Breast epithelium (tissue), 4 donors: ENCODE data around the gene ALDH1A1. TPM values are rescaled to one million over a fixed set of nuclear protein-coding genes. Genes with fewer than 3 reads are reported as not detected.

Source experiments
- DNase-seq, 2 donors: peaks; one replicate each; pipeline ENCODE4 v3.0.0-alpha.2; 2019; ENCODE audit warnings: low spot score in 2 of 2
- H3K27ac ChIP-seq, 2 donors: fragments of 200-600 bp; sonication (generic) in 1 of 2; one replicate each; pipeline ENCODE4 v1.5.1; 2016 to 2019; ENCODE audit warnings: mild to moderate bottlenecking in 1 of 2
- H3K27me3 ChIP-seq, 2 donors: fragments of 200-600 bp; sonication (generic) in 1 of 2; one replicate each; pipeline versions ENCODE4 v1.5.1 to v1.6.0; 2017 to 2019; ENCODE audit warnings: control low read depth in 1 of 2, mild to moderate bottlenecking in 1 of 2
- H3K36me3 ChIP-seq: fragments of 200-600 bp; one replicate; pipeline ENCODE4 v1.5.1; 2019
- H3K4me1 ChIP-seq, 2 donors: fragments of 200-600 bp; sonication (generic); one replicate each; pipeline ENCODE4 v1.5.1; 2016 to 2019; ENCODE audit warnings: control low read depth in 1 of 2
- H3K4me3 ChIP-seq, 3 donors: fragments of 200-600 bp; sonication (generic); 1 replicate in 2 of 3; 2 replicates in 1 of 3; pipeline ENCODE4 v1.5.1; 2016 to 2019; ENCODE audit warnings: mild to moderate bottlenecking in 3 of 3, moderate library complexity in 2 of 3
- H3K9me3 ChIP-seq, 2 donors: fragments of 200-600 bp; sonication (generic) in 1 of 2; one replicate each; pipeline ENCODE4 v1.5.1; 2016 to 2019; ENCODE audit warnings: control low read depth in 1 of 2
- POLR2A ChIP-seq: fragments of 450-650 bp; IDR thresholded peaks from one replicate; pipeline ENCODE4 v1.6.1; 2016; ENCODE audit warnings: antibody characterized with exemption, mild to moderate bottlenecking, moderate library complexity
- POLR2AphosphoS5 ChIP-seq, 3 donors: sonication (generic); formaldehyde crosslinking; IDR thresholded peaks; one replicate each; pipeline ENCODE4 v1.6.1; 2017; ENCODE audit warnings: antibody characterized with exemption in 3 of 3
- intact Hi-C: fragments of 100-400 bp; cut with DNase I; formaldehyde crosslinking; loops from one replicate; pipeline ENCODE4 v1.15.1; 2023; ENCODE audit warnings: low total_unique reads
- total RNA-seq, 3 donors: library from RNA; depleted of rRNA; stranded (reverse); fragments of >200 nt; gene quantifications; one replicate each; pipeline ENCODE4 v1.1.0, GENCODE V29; 2016
- TF ChIP-seq, protein P1 (sequence below), 3 donors: fragments of 450-650 bp; IDR thresholded peaks; one replicate each; pipeline ENCODE4 v1.5.1; 2016 to 2017; ENCODE audit warnings: antibody characterized with exemption in 3 of 3, mild to moderate bottlenecking in 3 of 3, moderate library complexity in 3 of 3

Gene ALDH1A1
- total RNA-seq, 3 donors from 2014 or later = 67.2 to 233 (median 80.1) TPM

DNA sequence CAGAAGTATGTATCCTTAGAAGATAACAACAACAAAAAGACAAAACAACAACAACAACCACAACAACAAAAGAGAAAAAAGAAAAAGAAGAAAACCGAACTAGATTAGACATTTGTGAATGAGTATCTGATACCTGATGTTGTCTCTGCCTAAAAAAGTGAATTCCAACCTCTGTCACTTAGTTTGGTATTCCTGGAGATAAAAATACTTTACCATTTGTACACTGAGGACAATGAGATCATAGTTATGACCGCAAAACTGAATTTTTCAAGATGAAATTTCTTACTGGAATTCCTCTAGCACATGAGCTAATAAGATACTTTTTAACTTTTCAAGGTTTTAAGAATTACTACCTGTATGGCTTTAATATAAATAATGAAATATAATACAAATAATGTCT is 54.5 kb downstream of the ALDH1A1 start:
- Histone ChIP-seq H3K4me1 (no peaks in the 10 kb centered on the region), H3K27ac (no peak overlapping the region), H3K9me3 (no peaks in the 10 kb centered on the region), H3K4me3 (no peak overlapping the region), H3K27me3 (no peaks in the 10 kb centered on the region), H3K36me3 (no peaks in the 10 kb centered on the region)
- intact Hi-C loops = loop anchor here (5.0 kb wide), 1 partner anchor 1171 kb away; no protein-coding TSS in a partner anchor
- no peak for DNase-seq
- TF ChIP-seq, protein P1, sequence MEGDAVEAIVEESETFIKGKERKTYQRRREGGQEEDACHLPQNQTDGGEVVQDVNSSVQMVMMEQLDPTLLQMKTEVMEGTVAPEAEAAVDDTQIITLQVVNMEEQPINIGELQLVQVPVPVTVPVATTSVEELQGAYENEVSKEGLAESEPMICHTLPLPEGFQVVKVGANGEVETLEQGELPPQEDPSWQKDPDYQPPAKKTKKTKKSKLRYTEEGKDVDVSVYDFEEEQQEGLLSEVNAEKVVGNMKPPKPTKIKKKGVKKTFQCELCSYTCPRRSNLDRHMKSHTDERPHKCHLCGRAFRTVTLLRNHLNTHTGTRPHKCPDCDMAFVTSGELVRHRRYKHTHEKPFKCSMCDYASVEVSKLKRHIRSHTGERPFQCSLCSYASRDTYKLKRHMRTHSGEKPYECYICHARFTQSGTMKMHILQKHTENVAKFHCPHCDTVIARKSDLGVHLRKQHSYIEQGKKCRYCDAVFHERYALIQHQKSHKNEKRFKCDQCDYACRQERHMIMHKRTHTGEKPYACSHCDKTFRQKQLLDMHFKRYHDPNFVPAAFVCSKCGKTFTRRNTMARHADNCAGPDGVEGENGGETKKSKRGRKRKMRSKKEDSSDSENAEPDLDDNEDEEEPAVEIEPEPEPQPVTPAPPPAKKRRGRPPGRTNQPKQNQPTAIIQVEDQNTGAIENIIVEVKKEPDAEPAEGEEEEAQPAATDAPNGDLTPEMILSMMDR (IDR thresholded peaks at IDR 0.05) = no peak
- TF ChIP-seq POLR2A (no peak), POLR2AphosphoS5 (IDR thresholded peaks at IDR 0.05) (no peak)

DNA sequence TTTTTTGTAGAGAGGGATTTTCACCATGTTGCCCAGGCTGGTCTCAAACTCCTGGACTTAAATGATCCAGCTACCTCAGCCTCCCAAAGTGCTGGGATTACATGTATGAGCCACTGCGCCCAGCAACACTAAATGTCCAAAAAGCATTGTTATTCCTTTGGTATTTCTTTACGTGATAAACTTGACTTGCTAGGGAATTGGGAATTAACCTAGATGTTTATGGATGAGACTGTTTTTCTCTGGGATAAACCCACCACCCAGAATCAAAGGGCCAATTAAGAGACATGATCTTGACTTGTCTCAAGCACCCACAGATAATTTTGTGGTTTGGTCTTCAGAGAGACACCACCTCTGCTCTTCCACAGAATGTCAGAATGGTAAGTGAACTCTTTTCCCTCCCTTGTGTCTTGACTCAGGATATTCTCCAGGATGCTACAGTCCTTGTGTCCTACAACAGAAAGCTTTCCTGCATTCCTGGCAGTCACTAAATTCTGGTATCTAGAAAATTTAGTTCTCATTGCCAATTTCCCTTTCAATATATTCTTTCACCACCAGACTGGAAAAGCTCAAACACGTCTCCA is 55.7 kb downstream of the ALDH1A1 start:
- TF ChIP-seq, protein P1 (IDR thresholded peaks at IDR 0.05) = no peak
- no peak for TF ChIP-seq POLR2AphosphoS5 (IDR thresholded peaks at IDR 0.05)
- TF ChIP-seq POLR2A = no peak
- Histone ChIP-seq H3K4me3 (no peak overlapping the region), H3K4me1 (no peaks in the 10 kb centered on the region), H3K9me3 (no peaks in the 10 kb centered on the region), H3K27me3 (no peaks in the 10 kb centered on the region), H3K27ac (no peak overlapping the region), H3K36me3 (no peaks in the 10 kb centered on the region)
- intact Hi-C loops = loop anchor here (5.0 kb wide), 1 partner anchor 1170 kb away; no protein-coding TSS in a partner anchor
- no peak for DNase-seq

DNA sequence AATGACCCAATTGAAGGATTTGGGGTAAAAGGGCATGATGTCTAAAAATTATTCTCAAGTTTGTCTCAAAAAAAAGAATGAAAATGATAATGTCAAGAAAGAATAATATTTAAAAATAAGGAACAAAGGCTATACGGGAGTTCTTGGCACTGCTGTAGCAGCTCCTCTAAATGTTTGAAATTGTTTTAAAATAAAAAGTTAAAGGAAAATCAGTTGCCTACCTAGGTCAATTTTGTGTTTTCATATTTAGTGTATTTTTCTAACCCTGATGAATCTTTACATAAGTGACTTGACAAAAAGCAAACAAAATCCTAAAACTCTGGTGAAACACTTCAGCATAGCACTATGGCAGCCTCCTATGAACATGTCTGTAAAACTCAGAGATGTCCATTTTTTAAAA is 56.4 kb downstream of the ALDH1A1 start:
- no peaks in the 10 kb centered on the region for H3K27me3 ChIP-seq
- intact Hi-C loops = loop anchor here (5.0 kb wide), 1 partner anchor 1169 kb away; no protein-coding TSS in a partner anchor
- no peak overlapping the region for H3K27ac ChIP-seq
- no peak overlapping the region for H3K4me3 ChIP-seq
- no peak for DNase-seq
- H3K36me3 ChIP-seq = no peaks in the 10 kb centered on the region
- H3K4me1 ChIP-seq = no peaks in the 10 kb centered on the region
- TF ChIP-seq POLR2AphosphoS5 (IDR thresholded peaks at IDR 0.05) (no peak), POLR2A (no peak)
- TF ChIP-seq, protein P1 (IDR thresholded peaks at IDR 0.05) = no peak
- H3K9me3 ChIP-seq = no peaks in the 10 kb centered on the region

DNA sequence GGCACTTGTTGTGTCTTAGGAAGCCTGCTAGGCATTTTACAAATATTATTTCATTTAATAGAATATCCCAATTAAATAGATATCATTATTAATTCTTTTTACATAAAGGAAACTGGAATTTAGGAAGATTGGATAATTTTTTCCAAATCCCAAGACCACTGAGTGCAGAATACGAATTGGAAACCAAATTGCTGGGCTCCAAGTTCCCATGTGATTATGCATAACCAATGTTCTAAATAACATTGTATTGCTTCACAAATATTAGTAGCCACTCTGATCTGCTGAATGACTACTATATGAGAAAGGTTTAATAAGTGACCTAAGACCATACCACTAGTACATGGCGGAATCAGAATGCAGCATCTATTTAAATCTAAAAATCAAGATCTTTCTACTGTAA is 57.7 kb downstream of the ALDH1A1 start:
- H3K9me3 ChIP-seq = no peaks in the 10 kb centered on the region
- no peak overlapping the region for H3K4me3 ChIP-seq
- H3K27ac ChIP-seq = no peak overlapping the region
- TF ChIP-seq, protein P1 (IDR thresholded peaks at IDR 0.05) = no peak
- TF ChIP-seq POLR2A (no peak), POLR2AphosphoS5 (IDR thresholded peaks at IDR 0.05) (no peak)
- H3K36me3 ChIP-seq = no peaks in the 10 kb centered on the region
- H3K27me3 ChIP-seq = no peaks in the 10 kb centered on the region
- no peak for DNase-seq
- intact Hi-C loops = loop anchor here (5.0 kb wide), 1 partner anchor 1168 kb away; no protein-coding TSS in a partner anchor
- no peaks in the 10 kb centered on the region for H3K4me1 ChIP-seq

DNA sequence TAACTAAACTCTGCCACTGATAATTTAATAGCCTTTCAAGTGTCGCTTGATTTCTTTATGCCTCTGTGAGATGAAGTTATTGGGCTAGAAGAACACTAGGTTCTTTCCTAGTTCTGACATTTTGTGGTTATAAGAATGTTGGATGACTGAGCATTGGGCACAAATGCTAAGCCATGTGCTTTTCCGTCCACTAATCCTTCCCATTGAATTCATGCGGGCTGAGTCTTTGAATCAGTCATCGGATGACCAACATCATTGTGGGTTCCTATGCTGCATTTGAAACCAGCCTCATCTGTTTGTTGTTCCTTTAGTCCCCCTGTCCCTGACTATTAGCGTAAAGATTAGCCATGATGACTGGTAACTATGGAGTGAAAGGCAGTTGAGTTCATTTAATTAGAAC is 58.5 kb downstream of the ALDH1A1 start:
- no peaks in the 10 kb centered on the region for H3K36me3 ChIP-seq
- H3K27me3 ChIP-seq = no peaks in the 10 kb centered on the region
- H3K4me3 ChIP-seq = no peak overlapping the region
- intact Hi-C loops = no loop called here
- no peaks in the 10 kb centered on the region for H3K9me3 ChIP-seq
- TF ChIP-seq, protein P1 (IDR thresholded peaks at IDR 0.05) = no peak
- no peak for DNase-seq
- H3K4me1 ChIP-seq = no peaks in the 10 kb centered on the region
- no peak overlapping the region for H3K27ac ChIP-seq
